Effector memory CD4-positive, alpha-beta T cell (primary cell): ENCODE measurements around the gene U2AF1.
"Not testable (repeated sequence)": the region's sequence is repeated elsewhere in the genome, so short reads cannot be mapped to it uniquely, and the experiment has no call there.

Source experiments
- DNase-seq, 3 donors: peaks; one replicate each; pipeline ENCODE4 v3.0.0-alpha.2; 2020
- H3K27ac ChIP-seq: 2 replicates; pipeline ENCODE4 v1.7.0; 2013; ENCODE audit warnings: mild to moderate bottlenecking, low read length, moderate library complexity; ENCODE audit not compliant: insufficient read depth, poor library complexity, severe bottlenecking
- H3K27me3 ChIP-seq: replicated peaks from 2 replicates; pipeline ENCODE4 v1.7.0; 2013; ENCODE audit warnings: mild to moderate bottlenecking, low read length; ENCODE audit not compliant: insufficient read depth, control insufficient read depth, poor library complexity, severe bottlenecking
- H3K36me3 ChIP-seq: 2 replicates; pipeline ENCODE4 v1.7.0; 2013; ENCODE audit warnings: mild to moderate bottlenecking, low read length, moderate library complexity; ENCODE audit not compliant: control insufficient read depth, insufficient read depth
- H3K4me1 ChIP-seq: 2 replicates; pipeline ENCODE4 v1.7.0; 2013; ENCODE audit warnings: low read length, mild to moderate bottlenecking; ENCODE audit not compliant: control insufficient read depth, insufficient read depth, poor library complexity, severe bottlenecking
- H3K4me3 ChIP-seq: 2 replicates; pipeline ENCODE4 v1.7.0; 2013; ENCODE audit warnings: low read length, low read depth, mild to moderate bottlenecking; ENCODE audit not compliant: insufficient read depth, poor library complexity, severe bottlenecking
- H3K9me3 ChIP-seq: 2 replicates; pipeline ENCODE4 v1.7.0; 2013; ENCODE audit warnings: mild to moderate bottlenecking, low read length, moderate library complexity; ENCODE audit not compliant: control insufficient read depth
- total RNA-seq, 3 donors: gene quantifications; one replicate each; lab custom pipeline; 2026; lab: John Stamatoyannopoulos, UW

Gene U2AF1
- total RNA-seq = 18.0 to 30.8 (median 19.6) reads per million in 3 donors

GRCh38 chr21:43106965-43107793 lies at the start of gene U2AF1:
U2AF1 (minus strand) TSS chr21:43107570; CDS start chr21:43107494, 76 bp downstream.
- not testable (repeated sequence) for H3K4me1 ChIP-seq, H3K36me3 ChIP-seq, H3K27me3 ChIP-seq, H3K9me3 ChIP-seq, H3K4me3 ChIP-seq
- H3K27ac ChIP-seq = peak within 1 kb of the TSS; percentile 60
- peak; percentile 50 to 73 (median 61) for DNase-seq

- DNase-seq = not testable (repeated sequence)
Measured at GRCh38 chr21:43153601-43154000, 46.2 kb upstream of the U2AF1 start.

GRCh38 chr21:43149344-43149743 lies 42.0 kb upstream of the U2AF1 start:
- H3K4me1 ChIP-seq, H3K36me3 ChIP-seq, H3K4me3 ChIP-seq, H3K9me3 ChIP-seq, DNase-seq, H3K27me3 ChIP-seq, H3K27ac ChIP-seq: not testable (repeated sequence)

More at GRCh38 chr21:43153601-43154000, 46.2 kb upstream of the U2AF1 start:
- H3K27ac ChIP-seq, H3K4me1 ChIP-seq, H3K9me3 ChIP-seq, H3K27me3 ChIP-seq, H3K4me3 ChIP-seq, H3K36me3 ChIP-seq: not testable (repeated sequence)

- not testable (repeated sequence) for H3K4me3 ChIP-seq, H3K27ac ChIP-seq, H3K36me3 ChIP-seq, H3K27me3 ChIP-seq, H3K9me3 ChIP-seq, DNase-seq, H3K4me1 ChIP-seq
Measured at GRCh38 chr21:43147999-43148398, 40.6 kb upstream of the U2AF1 start.

- H3K4me1 ChIP-seq, H3K27ac ChIP-seq, H3K9me3 ChIP-seq, DNase-seq, H3K4me3 ChIP-seq, H3K27me3 ChIP-seq, H3K36me3 ChIP-seq: not testable (repeated sequence)
Measured at GRCh38 chr21:43146637-43147036, 39.3 kb upstream of the U2AF1 start.

- H3K36me3 ChIP-seq, H3K4me3 ChIP-seq, H3K9me3 ChIP-seq, DNase-seq, H3K27ac ChIP-seq, H3K4me1 ChIP-seq, H3K27me3 ChIP-seq: not testable (repeated sequence)
Measured at GRCh38 chr21:43141407-43141806, 34.0 kb upstream of the U2AF1 start.

- not testable (repeated sequence) for H3K27me3 ChIP-seq, H3K9me3 ChIP-seq, H3K4me1 ChIP-seq
Measured at GRCh38 chr21:43138944-43139343, 31.6 kb upstream of the U2AF1 start.

GRCh38 chr21:43134520-43134919 lies 27.1 kb upstream of the U2AF1 start:
- H3K4me3 ChIP-seq, DNase-seq, H3K27me3 ChIP-seq, H3K4me1 ChIP-seq, H3K36me3 ChIP-seq, H3K27ac ChIP-seq, H3K9me3 ChIP-seq: not testable (repeated sequence)

More at GRCh38 chr21:43138944-43139343, 31.6 kb upstream of the U2AF1 start:
- H3K4me3 ChIP-seq, H3K27ac ChIP-seq, DNase-seq, H3K36me3 ChIP-seq: not testable (repeated sequence)

- H3K9me3 ChIP-seq, DNase-seq, H3K4me3 ChIP-seq: not testable (repeated sequence)
Measured at GRCh38 chr21:43130094-43130493, 22.7 kb upstream of the U2AF1 start.

GRCh38 chr21:43115956-43116355 lies 8.6 kb upstream of the U2AF1 start:
- not testable (repeated sequence) for H3K36me3 ChIP-seq, H3K4me3 ChIP-seq, H3K4me1 ChIP-seq, H3K27me3 ChIP-seq, H3K27ac ChIP-seq, DNase-seq, H3K9me3 ChIP-seq

More at GRCh38 chr21:43130094-43130493, 22.7 kb upstream of the U2AF1 start:
- H3K4me1 ChIP-seq, H3K27me3 ChIP-seq, H3K36me3 ChIP-seq, H3K27ac ChIP-seq: not testable (repeated sequence)
